HL-60/S4 treated with phorbol 12-myristate 13-acetate at 8.2 ng/mL for 4 days and 3 days (cell line): Measurements from ENCODE around the gene ITGB4.
"Not testable (repeated sequence)": the region's sequence is repeated elsewhere in the genome, so short reads cannot be mapped to it uniquely, and the experiment has no call there.

Experiments
- in situ Hi-C: fragments of 300-500 bp; cut with MboI; formaldehyde crosslinking; loops from 2 replicates; pipeline ENCODE4 v1.15.0; 2022; ENCODE audit warnings: low sequenced_read_pairs

Gene ITGB4

DNA sequence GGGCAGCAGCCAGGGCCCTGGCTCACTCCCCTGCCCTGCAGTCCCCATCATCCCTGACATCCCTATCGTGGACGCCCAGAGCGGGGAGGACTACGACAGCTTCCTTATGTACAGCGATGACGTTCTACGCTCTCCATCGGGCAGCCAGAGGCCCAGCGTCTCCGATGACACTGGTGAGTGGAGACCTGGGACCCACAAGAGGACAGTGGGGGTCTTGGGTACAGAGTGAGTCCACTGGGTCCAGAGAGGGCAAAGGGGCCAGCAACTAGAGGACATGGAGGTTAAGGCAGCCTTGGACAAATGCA, 31.1 kb downstream of the ITGB4 start:
- in situ Hi-C loops = no loop called here

GRCh38 chr17:75752802-75753513, 31.7 kb downstream of the ITGB4 start:
- in situ Hi-C loops = no loop called here

GRCh38 chr17:75753514-75754377, 32.5 kb downstream of the ITGB4 start:
- in situ Hi-C loops = no loop called here

GRCh38 chr17:75754378-75755204, 33.3 kb downstream of the ITGB4 start:
- in situ Hi-C loops = no loop called here

- in situ Hi-C loops = no loop called here
Measured at GRCh38 chr17:75755205-75755901, 34.1 kb downstream of the ITGB4 start.

- in situ Hi-C loops = no loop called here
Measured at GRCh38 chr17:75755990-75756389, 34.7 kb downstream of the ITGB4 start.

DNA sequence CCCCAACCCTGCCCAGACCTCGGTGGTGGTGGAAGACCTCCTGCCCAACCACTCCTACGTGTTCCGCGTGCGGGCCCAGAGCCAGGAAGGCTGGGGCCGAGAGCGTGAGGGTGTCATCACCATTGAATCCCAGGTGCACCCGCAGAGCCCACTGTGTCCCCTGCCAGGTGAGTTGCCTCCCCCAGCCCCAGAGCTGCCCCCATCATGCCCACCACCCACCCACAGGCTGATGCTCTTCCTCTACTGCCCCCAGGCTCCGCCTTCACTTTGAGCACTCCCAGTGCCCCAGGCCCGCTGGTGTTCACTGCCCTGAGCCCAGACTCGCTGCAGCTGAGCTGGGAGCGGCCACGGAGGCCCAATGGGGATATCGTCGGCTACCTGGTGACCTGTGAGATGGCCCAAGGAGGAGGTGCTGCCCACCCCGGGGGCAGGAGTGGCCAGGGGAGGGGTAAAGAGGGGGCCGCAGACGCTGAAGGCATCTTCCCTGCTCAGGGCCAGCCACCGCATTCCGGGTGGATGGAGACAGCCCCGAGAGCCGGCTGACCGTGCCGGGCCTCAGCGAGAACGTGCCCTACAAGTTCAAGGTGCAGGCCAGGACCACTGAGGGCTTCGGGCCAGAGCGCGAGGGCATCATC, 35.3 kb downstream of the ITGB4 start:
- in situ Hi-C loops = no loop called here

GRCh38 chr17:75757086-75757681, 35.9 kb downstream of the ITGB4 start:
- in situ Hi-C loops = no loop called here

GRCh38 chr17:75758131-75758905, 37.1 kb downstream of the ITGB4 start:
- in situ Hi-C loops = no loop called here

- in situ Hi-C loops = no loop called here
Measured at GRCh38 chr17:75759457-75759856, 38.2 kb downstream of the ITGB4 start.

DNA sequence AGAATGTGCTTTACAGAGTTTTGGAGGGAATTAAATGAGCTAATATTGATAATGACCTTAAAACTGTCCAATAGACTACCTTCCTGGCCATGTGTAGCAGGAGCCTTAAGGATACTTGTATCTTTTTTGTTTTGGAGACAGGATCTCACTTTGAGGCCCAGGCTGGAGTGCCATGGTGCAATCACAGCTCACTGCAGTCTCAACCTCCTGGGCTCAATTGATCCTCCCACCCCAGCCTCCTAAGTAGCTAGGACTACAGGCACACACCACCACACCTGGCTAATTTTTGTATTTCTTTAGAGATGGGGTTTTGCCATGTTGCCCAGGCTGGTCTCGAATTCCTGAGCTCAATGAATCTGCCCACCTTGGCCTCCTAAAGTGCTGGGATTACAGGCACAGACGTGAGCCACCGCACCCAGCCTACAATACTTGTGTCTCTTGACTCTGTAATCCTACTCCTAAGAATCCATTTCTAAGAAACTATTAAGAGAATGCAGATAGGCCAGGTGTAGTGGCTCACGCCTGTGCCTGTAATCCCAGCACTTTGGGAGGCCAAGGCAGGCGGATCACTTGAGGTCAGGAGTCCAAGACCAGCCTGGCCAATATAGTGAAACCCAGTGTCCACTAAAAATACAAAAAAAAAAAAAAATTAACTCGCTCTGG, 38.9 kb downstream of the ITGB4 start:
- in situ Hi-C loops = not testable (repeated sequence)

- in situ Hi-C loops = no loop called here
Measured at GRCh38 chr17:75762513-75763268, 41.4 kb downstream of the ITGB4 start.

DNA sequence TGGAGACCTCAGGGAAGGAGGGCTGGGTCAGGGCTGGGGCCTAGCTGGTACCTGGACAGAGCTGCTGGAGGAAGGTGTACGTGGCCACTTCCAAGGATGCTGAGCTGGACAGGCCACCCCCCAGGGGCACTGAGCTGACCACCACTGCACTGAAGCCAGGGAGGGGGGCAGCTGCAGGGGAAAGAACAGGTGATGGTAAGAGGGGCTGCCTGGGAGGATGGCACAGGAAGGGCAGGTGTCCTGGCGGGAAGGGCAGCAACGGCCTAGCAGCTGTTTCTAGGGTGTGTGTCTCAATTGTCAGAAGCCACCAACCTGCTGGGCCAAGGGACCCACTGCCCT, 42.0 kb downstream of the ITGB4 start:
- in situ Hi-C loops = no loop called here

DNA sequence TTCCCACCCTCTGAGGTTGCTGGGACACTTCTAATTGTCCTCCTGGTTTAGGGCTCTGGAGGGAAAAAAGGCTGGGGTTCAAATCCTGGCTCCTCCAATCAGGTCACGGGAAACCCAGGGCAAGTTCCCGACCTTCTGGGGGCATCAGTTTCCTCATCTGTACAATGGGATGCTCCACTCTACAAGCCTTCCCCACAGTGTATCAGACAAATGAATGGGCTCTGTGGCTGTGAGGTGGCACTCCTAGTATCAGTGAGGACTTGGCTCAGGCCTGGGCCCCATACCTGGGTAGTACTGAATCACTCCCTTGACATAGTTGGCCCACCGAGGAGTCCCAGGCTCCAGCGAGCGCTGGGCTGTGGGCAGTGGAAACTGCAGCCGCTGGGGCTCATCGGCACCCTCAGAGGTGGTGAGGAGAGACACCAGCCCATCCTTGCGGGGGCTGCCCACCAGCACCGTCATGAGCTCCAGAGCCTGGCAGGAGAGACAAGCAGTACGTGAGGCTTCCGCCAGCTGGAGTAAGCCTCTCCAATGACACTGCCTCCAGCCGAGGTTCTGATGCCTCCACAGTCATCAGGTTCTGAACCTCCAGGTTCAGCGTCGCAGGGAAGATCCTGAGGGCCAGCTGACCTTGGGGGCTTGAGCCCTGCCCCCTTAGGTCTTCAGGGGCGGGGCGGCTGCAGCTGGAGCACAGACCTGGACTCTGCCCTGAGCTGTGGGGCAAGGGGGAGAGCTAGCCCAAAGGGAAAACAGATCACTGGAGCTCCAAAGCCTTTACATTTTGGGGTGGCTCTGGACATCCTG, 42.6 kb downstream of the ITGB4 start:
- in situ Hi-C loops = no loop called here

DNA sequence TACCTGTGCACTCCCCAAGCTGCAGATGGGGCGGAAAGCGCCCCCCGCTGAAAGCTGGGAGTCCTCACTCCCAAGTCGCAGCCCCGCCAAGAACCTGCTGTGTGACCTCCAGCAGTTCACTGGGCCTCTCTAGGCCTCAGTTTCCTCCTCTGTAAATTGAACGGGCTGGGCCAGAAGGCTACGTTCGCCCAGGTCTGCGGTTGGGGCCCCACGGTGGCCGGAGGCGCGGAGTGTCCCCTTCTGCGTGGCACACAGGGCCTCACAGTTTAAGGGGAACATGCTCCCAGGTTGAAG, 43.1 kb downstream of the ITGB4 start:
- in situ Hi-C loops = no loop called here

- in situ Hi-C loops = no loop called here
Measured at GRCh38 chr17:75764711-75765421, 43.6 kb downstream of the ITGB4 start, which contains the start of gene GALK1. Gene GALK1, minus strand, starts transcription at chr17:75765192. Its CDS starts 56 bp downstream, at chr17:75765136.

GRCh38 chr17:75765981-75766380, 44.7 kb downstream of the ITGB4 start:
- in situ Hi-C loops = no loop called here
